SK-N-SH treated with all-trans-retinoic acid at 6 μM for 48 hours (cell line): ENCODE results near the gene HRK.

ENCODE experiments used
- ARNTL ChIP-seq: fragments of 450-650 bp; formaldehyde crosslinking; IDR thresholded peaks from 2 replicates; pipeline ENCODE4 v1.5.0; 2020; ENCODE audit warnings: low read depth, mild to moderate bottlenecking, moderate library complexity, borderline replicate concordance
- BACH2 ChIP-seq: fragments of 250-450 bp; sonication (Bioruptor Pico); IDR thresholded peaks from 2 replicates; pipeline ENCODE4 v1.9.0; 2021; ENCODE audit warnings: mild to moderate bottlenecking, borderline replicate concordance
- ESRRG ChIP-seq: fragments of 250-450 bp; sonication (Bioruptor Pico); IDR thresholded peaks from 2 replicates; pipeline ENCODE4 v1.6.1; 2021; ENCODE audit warnings: mild to moderate bottlenecking
- GLIS3 ChIP-seq: fragments of 250-450 bp; sonication (Bioruptor Pico); IDR thresholded peaks from 2 replicates; pipeline ENCODE4 v1.5.0; 2020; ENCODE audit warnings: mild to moderate bottlenecking, moderate library complexity
- ISL1 ChIP-seq: fragments of 250-450 bp; sonication (Bioruptor Pico); IDR thresholded peaks from 2 replicates; pipeline ENCODE4 v2.1.2; 2022; ENCODE audit warnings: mild to moderate bottlenecking, moderate library complexity
- ZFP3 ChIP-seq: fragments of 250-450 bp; sonication (Bioruptor Pico); IDR thresholded peaks from 2 replicates; pipeline ENCODE4 v1.5.0; 2020; ENCODE audit warnings: mild to moderate bottlenecking, moderate library complexity
- ZFP30 ChIP-seq: fragments of 450-650 bp; formaldehyde crosslinking; IDR thresholded peaks from 2 replicates; pipeline ENCODE4 v1.5.0; 2022; ENCODE audit warnings: mild to moderate bottlenecking, moderate library complexity

GRCh38 chr12:116887897-116888296 is 6.7 kb upstream of the HRK start:
- TF ChIP-seq ESRRG (no peak), ISL1 (CRISPR knock-in tag) (no peak), ZFP30 (no peak), ZFP3 (CRISPR knock-in tag) (no peak), GLIS3 (no peak), BACH2 (no peak), ARNTL (CRISPR knock-in tag) (no peak)
